NOMO-1 treated with dmso at 0.1 percent for 144 hours (cell line): ENCODE data around the gene RPL32.

Experiments
- DNase-seq: peaks from one replicate; lab custom pipeline; 2025; ENCODE audit not compliant: unreplicated experiment; lab: John Stamatoyannopoulos, UW

The RPL32 gene

GRCh38 chr3:12833222-12834161 is 7.9 kb downstream of the RPL32 start:
- DNase-seq = no peak

- no peak for DNase-seq
Observed at GRCh38 chr3:12832350-12833221, 8.8 kb downstream of the RPL32 start.

- no peak for DNase-seq
Observed at GRCh38 chr3:12831301-12831866, 10.0 kb downstream of the RPL32 start.

- no peak for DNase-seq
Observed at GRCh38 chr3:12830785-12831156, 10.6 kb downstream of the RPL32 start.

DNA sequence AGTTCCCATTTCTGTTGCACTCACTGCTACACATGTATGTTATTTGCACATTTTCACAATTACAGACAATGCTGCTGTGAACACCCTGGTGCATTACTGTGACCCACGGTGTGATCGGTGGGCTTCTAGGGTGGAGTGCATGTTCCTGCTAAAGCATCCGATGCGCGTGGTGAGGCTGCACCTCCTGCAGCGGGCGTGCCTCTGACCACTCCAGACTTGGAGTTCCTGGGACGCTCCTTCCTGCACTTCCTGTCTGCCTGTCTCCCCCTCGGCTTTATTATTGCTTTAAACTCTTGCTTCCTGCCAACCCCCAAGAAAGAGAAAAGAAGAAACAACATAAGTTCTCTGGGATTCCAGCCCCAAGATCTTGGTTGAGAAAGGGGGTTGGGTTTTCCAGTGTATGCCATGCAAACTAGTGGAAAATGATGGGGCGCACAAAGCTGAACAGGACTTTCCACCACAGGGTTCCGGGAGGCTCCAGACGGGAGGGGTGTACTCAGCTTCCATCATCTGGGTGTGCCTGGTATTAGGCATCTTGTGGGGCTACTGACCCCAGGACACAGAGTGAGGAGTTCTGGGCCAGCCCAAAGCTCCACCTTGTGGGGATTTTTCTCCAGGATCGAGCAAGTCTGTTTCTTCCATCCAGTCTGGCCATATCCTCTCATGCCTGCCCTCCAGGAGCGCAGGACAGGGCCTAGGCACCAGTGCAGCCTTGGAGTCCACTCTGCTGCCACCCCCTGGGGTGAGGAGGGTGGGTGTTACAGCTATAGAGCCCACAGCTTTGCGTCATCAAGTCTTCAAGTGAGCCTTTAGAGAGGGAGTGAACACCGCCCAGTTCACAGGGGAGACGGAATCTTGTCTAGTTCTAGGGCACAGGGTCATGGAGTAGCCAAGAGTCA is 11.2 kb downstream of the RPL32 start:
- no peak for DNase-seq

GRCh38 chr3:12829404-12829803 is 12.0 kb downstream of the RPL32 start:
- DNase-seq = no peak

GRCh38 chr3:12828751-12829150 is 12.6 kb downstream of the RPL32 start:
- no peak for DNase-seq

DNA sequence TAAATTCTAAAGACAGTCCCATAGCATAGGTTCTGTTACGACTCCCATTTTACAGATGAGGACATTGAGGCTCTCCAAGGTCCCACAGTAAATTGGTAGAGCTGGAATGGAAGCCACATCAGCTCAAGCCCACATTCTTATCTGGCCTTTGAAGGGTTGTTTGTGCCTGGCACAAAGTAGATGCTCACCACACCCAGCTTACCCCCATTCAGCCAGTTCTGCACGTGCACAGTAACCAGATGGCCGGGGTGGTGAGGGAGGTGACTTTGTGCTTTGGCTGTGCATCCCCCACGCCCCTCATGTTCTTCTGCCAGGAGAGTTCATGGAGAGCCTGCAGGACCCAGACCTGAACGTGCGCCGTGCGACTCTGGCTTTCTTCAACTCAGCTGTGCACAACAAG is 16.2 kb downstream of the RPL32 start:
- no peak for DNase-seq

DNA sequence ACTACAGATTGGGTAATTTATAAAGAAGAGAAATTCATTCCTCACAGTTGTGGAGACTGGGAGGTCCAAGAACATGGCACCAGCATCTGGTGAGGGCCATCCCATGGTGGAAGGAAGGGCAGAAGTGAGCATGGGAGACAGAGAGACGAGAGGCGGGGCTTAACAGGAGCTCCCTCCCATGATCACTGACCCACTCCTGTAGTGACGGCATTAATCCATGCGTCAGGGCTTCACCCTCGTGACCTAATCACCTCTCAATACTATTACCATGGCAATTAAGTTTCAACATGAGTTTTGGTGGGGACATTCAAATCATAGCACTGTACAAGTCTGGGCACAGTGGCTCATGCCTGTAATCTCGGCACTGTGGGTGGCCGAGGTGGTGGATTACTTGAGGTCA is 17.1 kb downstream of the RPL32 start:
- no peak for DNase-seq

DNA sequence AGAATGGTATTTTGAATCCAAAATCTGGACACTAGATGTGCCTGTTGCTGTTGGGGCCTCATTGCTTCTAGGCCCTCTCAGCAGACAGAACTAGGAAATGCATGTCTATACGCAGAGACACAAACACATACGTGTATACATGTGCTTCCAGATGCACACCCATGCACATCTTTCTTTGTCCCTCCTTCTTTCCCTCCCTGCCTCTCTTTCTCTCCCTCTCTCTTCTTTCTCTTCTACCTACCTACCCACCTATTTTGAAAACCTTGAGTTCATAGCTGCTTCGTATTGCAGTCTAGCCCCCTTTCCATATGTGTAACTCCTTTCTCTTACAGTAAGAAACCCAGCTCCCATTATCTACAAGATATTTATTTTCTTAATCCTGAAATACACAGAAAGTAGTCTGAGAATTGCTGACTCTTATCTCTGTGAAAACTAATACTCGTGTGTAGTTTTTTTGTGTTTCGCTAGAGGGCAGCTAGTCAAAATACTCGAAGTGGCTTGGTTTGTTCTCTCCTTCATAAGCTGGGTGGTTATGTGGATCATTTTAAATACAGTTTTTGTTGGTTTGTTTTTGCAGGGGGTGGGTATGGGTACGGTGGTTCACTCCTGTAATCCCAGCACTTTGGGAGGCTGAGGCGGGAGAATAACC is 18.5 kb downstream of the RPL32 start:
- no peak for DNase-seq

DNA sequence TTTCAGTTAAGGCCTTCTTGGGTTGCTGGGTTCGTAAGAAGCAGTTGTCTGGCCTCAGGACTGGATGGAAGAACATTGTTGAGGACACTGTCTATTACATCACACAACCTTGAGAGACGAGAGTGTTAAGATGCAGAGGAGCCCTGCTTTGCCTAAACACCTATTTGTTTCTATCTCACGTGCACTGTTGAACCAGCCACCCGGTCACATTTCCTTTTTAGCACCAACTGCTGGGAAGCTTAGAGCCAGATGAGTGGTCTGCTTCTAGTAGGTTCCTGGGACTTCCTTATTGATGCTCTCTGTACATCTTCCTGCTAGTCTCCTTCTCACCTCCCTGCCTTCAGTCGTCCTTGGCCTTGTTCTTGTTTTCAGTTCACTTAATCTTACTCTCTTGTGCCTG is 22.6 kb downstream of the RPL32 start:
- DNase-seq = no peak

DNA sequence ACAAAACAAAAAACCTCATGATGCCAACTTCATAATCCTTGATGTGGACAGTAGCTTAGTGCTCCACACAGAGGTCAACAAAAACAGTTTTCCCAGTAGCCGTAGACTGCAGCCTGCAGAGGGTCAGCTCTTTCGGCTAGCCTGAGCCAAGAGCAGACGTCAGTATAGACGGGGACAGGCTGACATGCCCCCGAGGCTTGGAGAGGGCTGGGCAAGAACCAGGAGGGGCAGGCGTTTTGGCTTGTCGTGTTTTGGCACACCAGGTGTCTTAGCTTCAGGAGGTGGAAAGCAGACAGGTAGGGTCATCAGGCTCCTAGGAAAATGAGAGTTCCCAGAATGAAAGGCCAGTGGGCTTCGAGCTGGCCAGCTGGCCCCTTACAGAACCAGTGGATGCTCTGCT is 23.1 kb downstream of the RPL32 start:
- DNase-seq = no peak

DNA sequence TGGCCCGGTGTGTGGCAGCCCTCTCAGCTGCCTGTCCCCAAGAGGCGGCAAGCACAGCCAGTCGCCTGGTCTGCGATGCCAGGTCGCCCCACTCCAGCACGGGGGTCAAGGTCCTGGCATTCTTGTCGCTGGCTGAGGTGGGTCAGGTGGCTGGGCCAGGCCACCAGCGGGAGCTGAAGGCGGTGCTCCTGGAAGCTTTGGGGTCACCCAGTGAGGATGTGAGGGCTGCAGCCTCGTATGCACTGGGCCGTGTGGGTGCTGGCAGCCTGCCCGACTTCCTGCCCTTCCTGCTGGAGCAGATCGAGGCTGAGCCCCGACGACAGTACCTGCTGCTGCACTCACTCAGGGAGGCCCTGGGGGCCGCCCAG is 24.0 kb downstream of the RPL32 start:
- DNase-seq = no peak

DNA sequence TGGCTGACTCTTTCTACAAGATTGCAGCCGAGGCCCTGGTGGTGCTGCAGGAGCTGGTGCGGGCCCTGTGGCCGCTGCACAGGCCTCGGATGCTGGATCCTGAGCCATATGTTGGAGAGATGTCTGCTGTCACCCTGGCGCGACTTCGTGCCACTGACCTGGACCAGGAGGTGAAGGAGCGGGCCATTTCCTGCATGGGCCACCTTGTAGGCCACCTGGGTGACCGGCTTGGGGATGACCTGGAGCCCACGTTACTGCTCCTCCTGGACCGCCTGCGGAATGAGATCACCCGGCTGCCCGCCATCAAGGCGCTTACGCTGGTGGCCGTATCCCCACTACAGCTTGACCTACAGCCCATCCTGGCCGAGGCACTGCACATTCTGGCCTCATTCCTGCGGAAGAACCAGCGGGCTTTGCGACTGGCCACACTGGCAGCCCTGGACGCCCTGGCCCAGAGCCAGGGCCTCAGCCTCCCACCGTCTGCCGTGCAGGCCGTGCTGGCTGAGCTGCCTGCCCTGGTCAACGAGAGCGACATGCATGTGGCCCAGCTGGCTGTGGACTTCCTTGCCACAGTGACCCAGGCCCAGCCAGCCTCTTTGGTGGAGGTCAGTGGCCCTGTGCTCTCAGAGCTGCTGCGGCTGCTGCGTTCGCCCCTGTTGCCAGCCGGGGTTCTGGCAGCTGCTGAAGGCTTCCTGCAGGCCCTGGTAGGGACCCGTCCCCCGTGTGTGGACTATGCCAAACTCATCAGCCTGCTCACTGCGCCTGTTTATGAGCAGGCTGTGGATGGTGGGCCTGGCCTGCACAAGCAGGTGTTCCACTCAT is 24.6 kb downstream of the RPL32 start:
- no peak for DNase-seq

- DNase-seq = no peak
Observed at GRCh38 chr3:12815719-12816118, 25.6 kb downstream of the RPL32 start.

DNA sequence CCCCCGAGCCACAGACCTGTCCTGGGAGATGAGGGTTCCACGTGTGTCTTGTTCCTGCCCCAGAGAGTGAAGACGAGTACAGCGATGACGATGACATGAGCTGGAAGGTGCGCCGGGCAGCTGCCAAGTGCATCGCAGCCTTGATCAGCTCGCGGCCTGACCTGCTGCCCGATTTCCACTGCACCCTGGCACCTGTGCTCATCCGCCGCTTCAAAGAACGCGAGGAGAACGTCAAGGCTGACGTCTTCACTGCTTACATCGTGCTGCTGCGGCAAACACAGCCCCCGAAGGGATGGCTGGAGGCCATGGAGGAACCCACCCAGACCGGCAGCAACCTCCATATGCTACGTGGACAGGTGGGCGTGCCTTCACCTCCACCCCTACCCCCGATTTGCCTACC is 26.3 kb downstream of the RPL32 start:
- no peak for DNase-seq

- DNase-seq = no peak
Observed at GRCh38 chr3:12813967-12814366, 27.4 kb downstream of the RPL32 start.

- DNase-seq = no peak
Observed at GRCh38 chr3:12812812-12813211, 28.6 kb downstream of the RPL32 start.

DNA sequence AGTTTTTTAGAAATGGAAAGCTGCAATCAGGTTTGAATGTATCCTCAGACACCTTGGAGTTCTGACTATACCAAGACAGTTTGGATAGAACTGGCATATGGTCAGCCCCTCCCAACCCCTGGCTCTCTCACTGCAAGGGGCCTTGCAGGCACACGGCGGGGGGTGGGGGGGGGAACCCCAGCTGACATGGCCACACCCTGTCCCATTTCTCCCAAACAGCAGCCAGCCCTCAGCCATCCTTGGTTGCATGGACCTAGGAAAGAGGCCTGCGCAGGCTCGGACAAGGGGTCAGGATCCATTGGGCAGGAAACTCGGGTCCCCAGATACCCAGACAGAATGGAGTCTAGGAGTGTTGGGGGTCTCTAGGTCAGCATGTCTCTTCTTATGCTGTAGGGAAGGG is 30.4 kb downstream of the RPL32 start:
- DNase-seq = no peak
